Immature natural killer cell (primary cell): ENCODE results near the gene ZNF853. TPM values are rescaled to one million over a fixed set of nuclear protein-coding genes. Genes with fewer than 3 reads are reported as not detected.
"Not testable (repeated sequence)": the region's sequence is repeated elsewhere in the genome, so short reads cannot be mapped to it uniquely, and the experiment has no call there.

ENCODE experiments used
- DNase-seq, 3 donors: peaks; one replicate each; pipeline ENCODE4 v3.0.0; 2022; ENCODE audit warnings: mixed read lengths in 1 of 3
- H3K27ac Mint-ChIP-seq, 6 donors: one replicate each; pipeline ENCODE4 v1.8.0; 2020; ENCODE audit warnings: mixed read lengths in 6 of 6, mild to moderate bottlenecking in 5 of 6, inconsistent platforms in 4 of 6, moderate library complexity in 3 of 6
- H3K27me3 Mint-ChIP-seq, 3 donors: one replicate each; pipeline ENCODE4 v1.8.0; 2020 to 2021; ENCODE audit warnings: low read depth in 3 of 3, mild to moderate bottlenecking in 3 of 3, mixed read lengths in 3 of 3, moderate library complexity in 3 of 3, inconsistent platforms in 1 of 3
- H3K36me3 Mint-ChIP-seq, 3 donors: one replicate each; pipeline ENCODE4 v1.8.0; 2020; ENCODE audit warnings: mixed read lengths in 3 of 3, inconsistent platforms in 2 of 3, mild to moderate bottlenecking in 2 of 3
- H3K4me1 Mint-ChIP-seq, 2 donors: one replicate each; pipeline ENCODE4 v1.8.0; 2020; ENCODE audit warnings: inconsistent platforms in 2 of 2, mild to moderate bottlenecking in 2 of 2, mixed read lengths in 2 of 2, moderate library complexity in 1 of 2
- H3K4me3 Mint-ChIP-seq, 5 donors: one replicate each; pipeline ENCODE4 v1.8.0; 2020; ENCODE audit warnings: mild to moderate bottlenecking in 5 of 5, mixed read lengths in 5 of 5, inconsistent platforms in 3 of 5, moderate library complexity in 3 of 5
- H3K9me3 Mint-ChIP-seq, 6 donors: one replicate each; pipeline ENCODE4 v1.8.0; 2020; ENCODE audit warnings: mild to moderate bottlenecking in 6 of 6, mixed read lengths in 6 of 6, inconsistent platforms in 4 of 6, moderate library complexity in 3 of 6
- polyA plus RNA-seq, 3 donors: library from polyadenylated mRNA; unstranded; fragments of 300-500 nt; fragmentation: Illumina TruSeq; gene quantifications; one replicate each; pipeline ENCODE4 v1.2.3, GENCODE V29; 2021

The ZNF853 gene
- polyA plus RNA-seq, 3 donors from 2014 or later: 0.83 to 5.5 (median 3.4) TPM

DNA sequence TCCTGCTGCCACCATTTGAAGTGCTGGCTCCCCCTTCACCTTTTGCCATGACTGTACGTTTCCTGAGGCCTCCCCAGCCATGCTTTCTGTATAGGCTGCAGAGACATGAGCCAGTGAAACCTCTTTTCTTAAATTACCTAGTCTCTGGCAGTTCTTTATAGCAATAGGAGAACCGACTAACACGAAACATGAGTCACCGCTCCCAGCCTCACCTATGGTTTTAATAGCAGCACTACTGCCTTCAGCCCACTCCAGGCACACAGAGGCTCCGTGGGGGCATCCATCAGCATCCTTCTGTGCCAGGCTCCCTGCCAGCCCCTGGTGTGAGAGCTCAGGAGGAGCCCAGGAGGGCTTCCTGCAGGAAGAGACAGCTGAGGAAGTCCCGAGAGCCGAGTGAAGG, 16.2 kb downstream of the ZNF853 start:
- H3K27me3 Mint-ChIP-seq: peaks cover 0 to 6% (median 5%) of the 10 kb centered on the region in 3 donors
- no peak overlapping the region for H3K27ac Mint-ChIP-seq
- DNase-seq: no peak
- peaks cover 4 to 10% of the 10 kb centered on the region in 2 donors for H3K4me1 Mint-ChIP-seq
- H3K4me3 Mint-ChIP-seq: no peak overlapping the region
- no peaks in the 10 kb centered on the region for H3K9me3 Mint-ChIP-seq
- no peaks in the 10 kb centered on the region for H3K36me3 Mint-ChIP-seq

DNA sequence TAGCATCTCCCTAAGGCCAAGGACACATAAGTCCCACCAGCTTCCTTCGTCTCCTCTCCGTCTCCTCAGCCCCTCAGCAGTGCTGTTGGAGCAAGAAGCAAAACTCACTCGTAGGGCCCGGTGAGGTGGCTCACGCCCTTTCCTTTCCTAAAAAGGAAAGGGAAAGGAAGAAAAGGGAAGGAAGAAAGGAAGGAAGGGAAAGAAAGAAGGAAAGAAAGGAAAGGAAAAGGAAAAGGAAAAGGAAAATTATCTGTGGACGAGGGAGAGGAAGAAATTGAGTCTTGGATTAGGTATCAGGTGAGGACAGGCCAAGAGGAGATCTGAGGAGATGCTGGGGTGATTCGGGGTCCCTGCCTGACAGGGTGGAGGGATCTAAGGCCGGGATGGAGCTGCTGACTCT, 18.6 kb downstream of the ZNF853 start:
- Mint-ChIP-seq H3K9me3 (no peaks in the 10 kb centered on the region), H3K27me3 (peaks cover 1 to 5% (median 5%) of the 10 kb centered on the region in 3 donors)

DNA sequence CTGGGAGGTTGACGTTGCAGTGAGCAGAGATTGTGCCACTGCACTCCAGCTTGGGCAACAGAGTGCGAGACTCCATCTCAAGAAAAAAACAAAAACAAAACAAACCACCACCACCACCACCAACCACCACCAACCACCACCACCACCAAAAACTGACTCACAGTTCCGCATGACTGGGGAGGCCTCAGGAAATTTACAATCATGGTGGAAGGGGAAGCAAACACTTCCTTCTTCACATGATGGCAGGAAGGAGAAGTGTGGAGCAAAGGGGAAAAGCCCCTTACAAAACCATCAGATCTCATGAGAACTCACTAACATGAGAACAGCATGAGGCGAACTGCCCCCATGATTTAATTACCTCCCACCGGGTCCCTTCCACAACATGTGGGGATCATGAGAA, 19.6 kb downstream of the ZNF853 start:
- peak overlapping the region in 4 of 6 donors; percentile 22 to 57 (median 44) for H3K27ac Mint-ChIP-seq
- H3K4me1 Mint-ChIP-seq: peaks cover 28 to 32% of the 10 kb centered on the region in 2 donors
- H3K27me3 Mint-ChIP-seq, H3K9me3 Mint-ChIP-seq, H3K36me3 Mint-ChIP-seq, DNase-seq: not testable (repeated sequence)
- H3K4me3 Mint-ChIP-seq: peak overlapping the region in 4 of 5 donors; percentile 23 to 85 (median 64)

More for the DNA sequence above, 18.6 kb downstream of the ZNF853 start:
- H3K27ac Mint-ChIP-seq: peak overlapping the region in 2 of 6 donors; percentile 32 to 73
- peak overlapping the region in 1 of 5 donors; percentile 14 for H3K4me3 Mint-ChIP-seq
- peaks cover 19 to 22% of the 10 kb centered on the region in 2 donors for H3K4me1 Mint-ChIP-seq
- DNase-seq: no peak
- H3K36me3 Mint-ChIP-seq: peaks cover 0 to under 1% (median 0%) of the 10 kb centered on the region in 3 donors

DNA sequence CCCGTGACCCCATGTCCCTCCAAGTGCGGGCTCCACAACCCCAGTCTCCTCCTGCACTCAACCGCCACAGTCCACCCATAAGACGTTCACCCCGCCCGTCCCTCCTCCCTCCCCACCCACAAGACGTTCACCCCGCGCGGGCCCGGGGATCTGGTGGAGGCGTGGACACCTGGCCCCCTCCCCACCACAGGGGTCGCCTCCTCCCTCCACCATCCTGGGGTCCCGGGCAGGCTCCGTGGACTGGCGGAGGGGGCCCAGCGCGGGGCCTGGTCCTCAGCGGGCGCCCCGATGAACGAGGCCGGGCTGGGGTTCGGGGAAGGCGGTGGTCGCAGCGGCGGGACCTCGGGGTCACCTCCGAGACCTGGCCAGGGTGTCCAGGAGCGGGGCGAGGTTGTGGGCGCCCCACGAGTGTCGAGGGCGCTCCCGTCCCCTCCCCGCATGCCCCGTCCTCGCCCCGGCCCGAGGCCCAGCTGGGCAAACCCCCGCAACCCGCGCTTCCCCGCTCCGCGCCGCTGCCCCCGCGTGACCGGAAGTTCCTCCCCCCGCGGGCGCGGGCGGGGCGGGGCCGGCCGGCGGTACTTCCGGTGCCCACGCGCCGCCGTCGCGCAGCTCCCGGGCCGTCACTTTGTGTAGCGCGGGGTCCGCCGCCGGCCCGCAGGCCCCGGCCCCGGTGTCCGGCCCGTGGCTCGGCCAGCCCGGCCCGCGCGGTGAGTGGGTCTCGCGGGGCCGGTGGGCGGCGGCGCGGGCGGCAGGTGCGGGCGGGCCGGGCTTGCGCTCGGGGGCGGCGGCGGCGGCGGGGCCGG, 21.5 kb downstream of the ZNF853 start, which contains the start of gene ZNF316:
TSS of gene ZNF316 (plus strand) at position 578 of the 803 bp plus-strand sequence. CDS start 5,092 bp downstream, outside the sequence.
- peaks cover 0 to 6% (median 0%) of the 10 kb centered on the region in 3 donors for H3K36me3 Mint-ChIP-seq
- peak; percentile 74 to 75 (median 75) for DNase-seq
- no peaks in the 10 kb centered on the region for H3K9me3 Mint-ChIP-seq
- H3K4me1 Mint-ChIP-seq: peaks cover 33 to 39% of the 10 kb centered on the region in 2 donors
- H3K27ac Mint-ChIP-seq: peak within 1 kb of the TSS; percentile 79 to 95 (median 88)
- H3K4me3 Mint-ChIP-seq: peak within 1 kb of the TSS; percentile 79 to 90 (median 85)
- peaks cover 1 to 5% (median 3%) of the 10 kb centered on the region in 3 donors for H3K27me3 Mint-ChIP-seq

DNA sequence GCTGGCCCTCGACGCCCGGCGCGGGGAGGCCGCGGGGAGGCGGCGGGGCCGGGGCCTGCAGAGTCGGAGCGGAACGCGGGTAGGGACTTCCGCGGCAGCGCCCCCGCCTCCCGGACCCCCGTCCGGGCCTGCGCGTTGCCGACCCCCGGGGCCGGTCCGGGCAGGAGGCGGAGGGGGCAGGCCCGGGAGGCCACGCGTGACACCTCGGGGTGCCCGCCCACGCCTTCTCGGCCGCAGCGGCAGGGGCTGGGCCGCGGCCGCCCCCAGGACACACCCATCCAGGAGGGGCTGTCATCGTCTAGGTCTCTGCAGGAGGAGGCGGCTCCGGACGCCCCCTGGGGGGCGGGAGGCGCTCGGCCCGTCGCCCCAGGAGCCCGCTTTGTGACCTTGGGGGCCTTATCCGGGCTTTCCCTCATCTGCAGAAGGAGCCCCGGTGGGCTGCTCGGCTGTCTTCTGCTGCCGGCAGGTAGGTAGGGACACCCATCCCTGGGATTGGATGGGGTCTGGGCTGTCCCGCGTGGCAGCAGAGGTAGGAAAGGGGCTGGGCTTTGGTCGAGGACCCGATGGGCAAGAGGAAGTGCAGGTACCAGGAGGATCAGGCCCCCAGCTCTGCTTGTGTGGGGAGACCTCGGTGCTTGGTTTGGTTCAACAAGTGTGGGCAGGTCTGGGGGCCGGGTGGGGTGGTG, 22.3 kb downstream of the ZNF853 start:
- peak overlapping the region; percentile 79 to 90 (median 81) for H3K4me3 Mint-ChIP-seq
- H3K27me3 Mint-ChIP-seq: peaks cover 1 to 5% (median 3%) of the 10 kb centered on the region in 3 donors
- DNase-seq: peak; percentile 76 to 78 (median 77)
- H3K9me3 Mint-ChIP-seq: no peaks in the 10 kb centered on the region
- H3K4me1 Mint-ChIP-seq: peaks cover 33 to 39% of the 10 kb centered on the region in 2 donors
- H3K27ac Mint-ChIP-seq: peak overlapping the region; percentile 79 to 95 (median 88)
- H3K36me3 Mint-ChIP-seq: peaks cover 0 to 7% (median 0%) of the 10 kb centered on the region in 3 donors

DNA sequence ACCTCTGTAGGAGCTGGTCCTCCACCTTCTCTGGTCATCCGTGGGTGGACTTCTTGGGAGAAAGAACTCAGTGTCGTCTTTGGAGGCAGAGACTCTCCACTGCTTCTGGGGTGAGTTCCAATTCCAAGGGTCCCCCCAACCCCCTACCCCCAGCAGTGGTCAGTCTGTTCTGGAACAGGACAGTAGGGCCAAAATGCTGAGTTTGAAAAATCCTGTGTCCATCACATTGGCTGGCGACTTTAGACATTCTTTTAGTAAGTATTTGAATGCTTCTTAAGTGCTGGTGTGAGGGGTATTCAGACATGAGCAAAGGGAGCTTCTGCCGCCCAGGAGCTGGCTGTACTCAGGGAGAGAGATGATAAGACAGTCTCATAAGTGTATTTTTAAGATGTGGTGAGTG, 23.6 kb downstream of the ZNF853 start:
- peak overlapping the region; percentile 79 to 90 (median 81) for H3K4me3 Mint-ChIP-seq
- H3K36me3 Mint-ChIP-seq: peaks cover 0 to 7% (median 0%) of the 10 kb centered on the region in 3 donors
- no peaks in the 10 kb centered on the region for H3K9me3 Mint-ChIP-seq
- H3K27ac Mint-ChIP-seq: peak overlapping the region; percentile 79 to 95 (median 87)
- H3K27me3 Mint-ChIP-seq: peaks cover 0 to 3% (median 1%) of the 10 kb centered on the region in 3 donors
- H3K4me1 Mint-ChIP-seq: peaks cover 33 to 38% of the 10 kb centered on the region in 2 donors
- DNase-seq: no peak

DNA sequence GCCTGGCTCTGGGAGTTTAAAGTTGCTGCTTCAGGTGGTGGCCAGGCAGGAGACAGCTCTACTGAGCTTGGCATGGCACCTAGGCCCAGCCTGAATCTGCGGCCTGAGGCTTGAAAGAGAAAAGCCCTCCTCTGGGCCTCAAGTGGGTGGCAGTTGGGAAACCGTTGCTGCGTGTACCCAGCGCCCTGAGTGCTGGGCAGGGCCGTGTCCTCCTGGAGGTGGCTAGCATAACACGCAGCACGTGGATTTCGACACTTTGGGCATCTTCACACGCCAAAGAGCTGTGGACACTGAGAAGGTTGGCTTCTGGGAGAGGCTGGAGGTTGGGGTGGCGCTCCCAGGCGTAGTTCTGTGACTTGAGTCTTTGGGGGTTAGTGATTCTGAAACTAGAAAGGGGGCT, 24.2 kb downstream of the ZNF853 start:
- Mint-ChIP-seq H3K9me3 (no peaks in the 10 kb centered on the region), H3K27ac (peak overlapping the region; percentile 55 to 93 (median 84)), H3K4me3 (peak overlapping the region in 1 of 5 donors; percentile 81), H3K4me1 (peaks cover 33 to 37% of the 10 kb centered on the region in 2 donors), H3K27me3 (peaks cover 0 to 1% (median 0%) of the 10 kb centered on the region in 3 donors), H3K36me3 (peaks cover 0 to 7% (median 0%) of the 10 kb centered on the region in 3 donors)
- no peak for DNase-seq

DNA sequence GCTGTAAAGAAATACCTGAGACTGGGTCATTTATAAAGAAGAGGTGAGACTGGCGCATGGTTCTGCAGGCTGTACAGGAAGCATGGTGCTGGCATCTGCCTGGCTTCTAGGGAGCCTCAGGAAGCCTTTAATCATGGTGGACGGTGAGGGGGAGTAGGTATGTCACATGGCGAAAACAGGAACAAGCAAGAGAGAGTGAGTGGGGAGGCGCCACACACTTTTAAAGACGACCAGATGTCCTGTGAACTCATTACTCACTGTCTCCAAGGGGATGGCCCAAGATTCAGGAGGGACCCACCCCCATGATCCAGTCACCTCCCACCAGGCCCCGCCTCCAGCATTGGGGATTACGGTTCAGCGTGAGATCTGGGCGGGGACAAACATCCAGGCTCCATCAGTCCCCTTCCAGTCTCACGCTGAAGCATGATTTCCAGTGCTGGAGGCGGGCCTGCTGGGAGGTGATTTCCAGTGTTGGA, 24.9 kb downstream of the ZNF853 start:
- peaks cover 29 to 35% of the 10 kb centered on the region in 2 donors for H3K4me1 Mint-ChIP-seq
- peaks cover 0 to 7% (median 0%) of the 10 kb centered on the region in 3 donors for H3K36me3 Mint-ChIP-seq
- H3K27me3 Mint-ChIP-seq: peaks cover 0 to 1% (median 0%) of the 10 kb centered on the region in 3 donors
- peak overlapping the region in 2 of 5 donors; percentile 3 to 34 for H3K4me3 Mint-ChIP-seq
- DNase-seq: no peak
- peak overlapping the region in 4 of 6 donors; percentile 59 to 93 (median 83) for H3K27ac Mint-ChIP-seq
- no peaks in the 10 kb centered on the region for H3K9me3 Mint-ChIP-seq

DNA sequence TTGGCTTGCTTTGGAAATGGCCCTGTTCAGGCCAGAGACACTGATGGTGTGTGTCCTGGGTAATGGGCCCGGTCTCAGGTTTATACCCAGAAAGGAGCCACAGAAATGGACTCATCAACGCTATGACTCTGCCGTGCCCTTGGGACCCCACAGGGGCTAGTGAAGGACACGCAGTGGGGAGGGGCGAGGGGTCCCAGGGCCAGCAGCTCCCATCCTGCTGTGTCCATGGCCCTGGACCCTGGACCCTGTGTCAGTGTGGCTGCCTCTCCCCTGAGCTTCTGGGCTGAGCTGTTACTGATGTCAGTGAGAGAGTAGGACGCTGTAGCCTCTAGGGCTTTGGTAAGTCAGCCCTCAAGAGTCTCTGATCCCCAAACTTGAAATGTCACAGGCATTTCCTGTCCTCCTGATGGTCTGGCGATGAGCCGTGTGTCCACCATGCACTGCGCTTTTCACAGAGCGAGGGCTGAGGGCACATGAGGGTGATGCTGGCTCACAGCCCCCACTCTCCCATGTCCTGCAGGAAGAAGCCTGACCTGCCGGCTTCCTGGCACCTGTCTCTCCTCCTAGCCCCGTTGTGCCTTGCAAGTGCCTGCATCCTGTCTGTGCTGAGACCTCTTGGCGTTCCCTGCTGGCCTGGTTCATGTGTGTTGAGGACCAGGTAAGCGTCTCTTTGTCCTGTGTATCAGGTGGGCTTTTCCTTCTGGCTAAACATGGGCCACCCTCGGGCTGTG, 26.1 kb downstream of the ZNF853 start:
- no peaks in the 10 kb centered on the region for H3K9me3 Mint-ChIP-seq
- DNase-seq: no peak
- H3K4me1 Mint-ChIP-seq: peaks cover 28 to 31% of the 10 kb centered on the region in 2 donors
- peaks cover 0 to 1% (median 0%) of the 10 kb centered on the region in 3 donors for H3K27me3 Mint-ChIP-seq
- peaks cover 0 to 7% (median 0%) of the 10 kb centered on the region in 3 donors for H3K36me3 Mint-ChIP-seq
- peak overlapping the region in 2 of 6 donors; percentile 69 to 74 for H3K27ac Mint-ChIP-seq
- H3K4me3 Mint-ChIP-seq: no peak overlapping the region

DNA sequence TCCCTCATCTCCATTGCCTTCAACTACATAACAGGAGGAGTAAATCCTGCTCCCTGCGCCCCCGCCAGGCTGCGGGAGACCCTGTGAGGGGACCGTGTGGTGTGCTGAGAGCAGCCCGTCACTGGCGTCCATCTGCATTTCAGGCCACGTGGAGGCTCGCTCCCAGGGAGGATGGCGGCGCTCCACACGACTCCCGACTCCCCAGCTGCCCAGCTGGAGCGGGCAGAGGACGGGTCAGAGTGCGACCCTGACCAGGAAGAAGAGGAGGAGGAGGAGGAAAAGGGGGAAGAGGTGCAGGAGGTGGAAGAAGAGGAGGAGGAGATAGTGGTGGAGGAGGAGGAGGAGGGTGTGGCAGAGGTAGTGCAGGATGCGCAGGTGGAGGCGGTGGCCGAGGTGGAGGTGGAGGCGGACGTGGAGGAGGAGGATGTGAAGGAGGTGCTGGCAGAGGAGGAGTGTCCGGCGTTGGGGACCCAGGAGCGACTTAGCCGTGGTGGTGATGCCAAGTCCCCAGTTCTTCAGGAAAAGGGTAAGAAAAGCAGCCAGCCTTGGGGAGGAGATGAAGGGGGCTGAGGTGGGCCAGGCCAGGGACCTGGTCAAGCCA, 26.9 kb downstream of the ZNF853 start:
- DNase-seq: no peak
- Mint-ChIP-seq H3K4me3 (no peak overlapping the region), H3K4me1 (peaks cover 28 to 30% of the 10 kb centered on the region in 2 donors), H3K36me3 (peaks cover 0 to 10% (median 0%) of the 10 kb centered on the region in 3 donors), H3K27me3 (peaks cover 0 to 1% (median 0%) of the 10 kb centered on the region in 3 donors), H3K9me3 (no peaks in the 10 kb centered on the region), H3K27ac (no peak overlapping the region)

DNA sequence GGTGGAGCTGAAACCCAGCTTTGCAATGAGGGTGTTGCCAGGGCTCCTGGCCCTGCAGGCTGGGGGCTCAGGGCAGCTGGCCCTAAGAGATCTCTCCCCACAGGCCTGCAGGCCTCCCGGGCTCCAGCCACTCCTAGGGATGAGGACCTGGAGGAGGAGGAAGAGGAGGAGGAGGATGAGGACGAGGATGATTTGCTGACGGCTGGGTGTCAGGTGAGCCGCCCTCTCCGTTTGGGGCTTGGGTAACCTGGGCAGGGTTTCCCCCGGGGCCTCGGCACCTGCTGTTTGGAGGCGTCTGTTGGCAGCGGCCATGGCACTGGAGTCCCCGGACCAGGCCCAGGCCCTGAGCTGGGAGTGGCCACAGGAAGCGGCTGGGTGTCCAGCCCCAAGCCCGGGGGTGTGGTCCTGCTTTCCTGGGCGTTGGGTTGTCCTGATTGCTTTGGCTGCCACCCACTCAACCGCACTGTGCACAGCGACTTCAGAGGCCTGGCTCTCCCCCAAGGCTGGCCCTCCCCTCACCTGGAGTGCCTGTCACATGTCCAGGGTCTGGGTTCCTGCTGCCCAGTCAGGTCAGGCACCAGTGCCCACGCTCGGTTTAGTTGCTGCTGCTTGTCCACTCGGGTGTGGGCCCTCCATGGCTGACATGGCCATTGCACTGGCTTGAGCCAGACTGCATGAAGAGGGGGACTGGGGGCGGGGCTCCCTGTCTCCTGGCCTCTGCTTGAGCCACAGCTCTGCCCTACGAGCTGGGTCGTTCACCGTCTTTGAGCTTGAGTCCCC, 27.6 kb downstream of the ZNF853 start:
- Mint-ChIP-seq H3K27ac (no peak overlapping the region), H3K27me3 (peaks cover 0 to 1% (median 0%) of the 10 kb centered on the region in 3 donors), H3K4me1 (peaks cover 23 to 26% of the 10 kb centered on the region in 2 donors), H3K4me3 (no peak overlapping the region), H3K9me3 (no peaks in the 10 kb centered on the region), H3K36me3 (peaks cover 0 to 10% (median 0%) of the 10 kb centered on the region in 3 donors)
- no peak for DNase-seq
